H1 (cell line): ENCODE results near the gene ATXN8OS. TPM values are rescaled to one million over a fixed set of nuclear protein-coding genes. Genes with fewer than 3 reads are reported as not detected.

ENCODE experiments used
- CTCF ChIA-PET: fragments of 300-600 bp; sonication (Branson Sonifier 250); formaldehyde crosslinking; loops from one replicate; lab custom pipeline; 2021; ENCODE audit not compliant: partially characterized antibody; lab: Charles Lee
- POLR2A ChIA-PET: fragments of 300-600 bp; sonication (Branson Sonifier 250); formaldehyde crosslinking; loops from one replicate; lab custom pipeline; 2021; ENCODE audit warnings: inconsistent platforms; ENCODE audit not compliant: partially characterized antibody; lab: Charles Lee
- DNase-seq, 2 experiments: peaks; one replicate each; pipeline versions ENCODE4 v3.0.0 to v3.0.0-alpha.2; 2010 to 2022; ENCODE audit warnings: low spot score in 2 of 2, low read depth in 1 of 2, mixed read lengths in 1 of 2
- FAIRE-seq: peaks from 2 replicates; lab custom pipeline; 2011; peaks lifted over from hg19 to GRCh38; lab: Jason Lieb, UNC
- H2AFZ ChIP-seq: 2 replicates; pipeline ENCODE4 v1.8.1; 2012; ENCODE audit warnings: low read length, inconsistent platforms
- H2AK5ac ChIP-seq: 2 replicates; pipeline ENCODE4 v1.6.1; 2013; ENCODE audit warnings: low read depth, low read length
- H2BK120ac ChIP-seq: replicated peaks from 2 replicates; pipeline ENCODE3; 2013; ENCODE audit warnings: low read depth, low read length, inconsistent platforms
- H2BK12ac ChIP-seq: 2 replicates; pipeline ENCODE4 v1.6.1; 2013; ENCODE audit warnings: low read depth, low read length
- H2BK15ac ChIP-seq: 2 replicates; pipeline ENCODE4 v1.6.1; 2013; ENCODE audit warnings: low read length
- H2BK20ac ChIP-seq: 2 replicates; pipeline ENCODE4 v1.6.1; 2013; ENCODE audit warnings: low read length
- H2BK5ac ChIP-seq: 2 replicates; pipeline ENCODE4 v1.6.1; 2013; ENCODE audit warnings: low read depth, low read length
- H3K14ac ChIP-seq: 2 replicates; pipeline ENCODE4 v1.6.1; 2013; ENCODE audit warnings: inconsistent platforms; ENCODE audit not compliant: insufficient read length
- H3K18ac ChIP-seq: 2 replicates; pipeline ENCODE4 v1.6.1; 2013; ENCODE audit warnings: low read length; ENCODE audit errors: extremely low read depth
- H3K23ac ChIP-seq: 2 replicates; pipeline ENCODE4 v1.6.1; 2013; ENCODE audit warnings: inconsistent platforms; ENCODE audit not compliant: insufficient read length
- H3K23me2 ChIP-seq: 2 replicates; pipeline ENCODE4 v1.6.1; 2013; ENCODE audit warnings: low read depth, low read length
- H3K27ac ChIP-seq: 2 replicates; pipeline ENCODE4 v1.6.1; 2011; ENCODE audit warnings: low read depth, low read length, inconsistent platforms
- H3K27me3 ChIP-seq, 4 experiments: replicated peaks in 1 of 4; 1 replicate in 1 of 4; 2 replicates in 3 of 4; pipeline versions ENCODE4 v1.6.1 to v1.8.1; 2011 to 2013; ENCODE audit warnings: low read length in 3 of 4, mild to moderate bottlenecking in 3 of 4, inconsistent platforms in 2 of 4, mixed read lengths in 2 of 4, moderate library complexity in 1 of 4; ENCODE audit not compliant: control insufficient read depth in 3 of 4, insufficient read depth in 3 of 4; ENCODE audit errors: extremely low read depth in 1 of 4
- H3K36me3 ChIP-seq, 4 experiments: 2 replicates each; pipeline versions ENCODE4 v1.6.1 to v1.8.1; 2011 to 2013; ENCODE audit warnings: mild to moderate bottlenecking in 4 of 4, low read length in 3 of 4, moderate library complexity in 2 of 4, control low read depth in 1 of 4, inconsistent platforms in 1 of 4; ENCODE audit not compliant: insufficient read depth in 4 of 4, control insufficient read depth in 2 of 4
- H3K4ac ChIP-seq: replicated peaks from 2 replicates; pipeline ENCODE3; 2013; ENCODE audit warnings: low read length, low read depth, mixed read lengths, inconsistent platforms; ENCODE audit not compliant: insufficient read length
- H3K4me1 ChIP-seq, 4 experiments: replicated peaks in 1 of 4; 1 replicate in 1 of 4; 2 replicates in 3 of 4; pipeline versions ENCODE4 v1.6.1 to v1.8.1; 2011 to 2013; ENCODE audit warnings: low read length in 3 of 4, inconsistent platforms in 2 of 4, mixed read lengths in 1 of 4; ENCODE audit not compliant: insufficient read depth in 4 of 4, control insufficient read depth in 3 of 4
- H3K4me2 ChIP-seq, 2 experiments: 2 replicates each; pipeline versions ENCODE4 v1.6.1 to v1.8.1; 2011 to 2013; ENCODE audit warnings: low read depth in 2 of 2, low read length in 2 of 2, control low read depth in 1 of 2, inconsistent platforms in 1 of 2, mild to moderate bottlenecking in 1 of 2; ENCODE audit not compliant: insufficient read depth in 1 of 2
- H3K4me3 ChIP-seq, 4 experiments: fragments of 200-600, 300-600 bp in 1 of 4; sonication (generic), shearing (Covaris generic), sonication (Bioruptor Twin) in 1 of 4; 2 replicates each; pipeline versions ENCODE4 v1.5.1 to v1.8.1; 2011 to 2016; ENCODE audit warnings: low read length in 4 of 4, low read depth in 3 of 4, control low read depth in 2 of 4, inconsistent platforms in 2 of 4, mild to moderate bottlenecking in 2 of 4, mixed read lengths in 1 of 4, moderate library complexity in 1 of 4; ENCODE audit not compliant: insufficient read depth in 2 of 4; ENCODE audit errors: extremely low read depth in 1 of 4
- H3K56ac ChIP-seq: replicated peaks from 2 replicates; pipeline ENCODE3; 2013; ENCODE audit warnings: low read depth, mild to moderate bottlenecking, mixed read lengths, low read length, inconsistent platforms; ENCODE audit not compliant: insufficient read length
- H3K79me1 ChIP-seq: 2 replicates; pipeline ENCODE4 v1.6.1; 2013; ENCODE audit warnings: low read depth, low read length, control low read depth
- H3K79me2 ChIP-seq, 2 experiments: 2 replicates each; pipeline versions ENCODE4 v1.6.1 to v1.8.1; 2012 to 2013; ENCODE audit warnings: low read length in 2 of 2, mild to moderate bottlenecking in 2 of 2, inconsistent platforms in 1 of 2; ENCODE audit not compliant: insufficient read depth in 2 of 2, control insufficient read depth in 1 of 2
- H3K9ac ChIP-seq, 4 experiments: replicated peaks in 1 of 4; 1 replicate in 1 of 4; 2 replicates in 3 of 4; pipeline versions ENCODE4 v1.6.1 to v1.8.1; 2011 to 2013; ENCODE audit warnings: low read depth in 3 of 4, low read length in 3 of 4, control low read depth in 2 of 4, mild to moderate bottlenecking in 2 of 4, moderate library complexity in 2 of 4, inconsistent platforms in 1 of 4; ENCODE audit errors: extremely low read depth in 1 of 4
- H3K9me3 ChIP-seq, 2 experiments: 2 replicates each; pipeline versions ENCODE4 v1.6.1 to v1.8.1; 2012 to 2013; ENCODE audit warnings: mild to moderate bottlenecking in 2 of 2, moderate library complexity in 2 of 2, control low read depth in 1 of 2, inconsistent platforms in 1 of 2, low read depth in 1 of 2, low read length in 1 of 2, mixed read lengths in 1 of 2; ENCODE audit not compliant: insufficient read depth in 2 of 2
- H4K20me1 ChIP-seq, 2 experiments: replicated peaks in 1 of 2; 2 replicates each; pipeline versions ENCODE3 to v1.8.1; 2011 to 2013; ENCODE audit warnings: inconsistent platforms in 2 of 2, low read length in 2 of 2, mild to moderate bottlenecking in 1 of 2; ENCODE audit not compliant: insufficient read depth in 2 of 2, control insufficient read depth in 1 of 2
- H4K5ac ChIP-seq: 2 replicates; pipeline ENCODE4 v1.6.1; 2013; ENCODE audit warnings: low read length, low read depth, mixed read lengths, inconsistent platforms; ENCODE audit not compliant: insufficient read length
- H4K8ac ChIP-seq: 2 replicates; pipeline ENCODE4 v1.8.0; 2013; ENCODE audit warnings: mild to moderate bottlenecking, moderate library complexity, low read length, inconsistent platforms; ENCODE audit not compliant: insufficient read depth; ENCODE audit errors: extremely low read depth
- H4K91ac ChIP-seq: replicated peaks from 2 replicates; pipeline ENCODE3; 2013; ENCODE audit warnings: low read length, mixed read lengths, inconsistent platforms; ENCODE audit not compliant: insufficient read length
- GABPA ChIP-seq: IDR thresholded peaks from 2 replicates; pipeline ENCODE4 v1.6.1; 2011; ENCODE audit warnings: mild to moderate bottlenecking, low read length, moderate library complexity, borderline replicate concordance; ENCODE audit not compliant: insufficient read depth
- TAF7 ChIP-seq: optimal IDR thresholded peaks from 2 replicates; pipeline ENCODE3; 2011; ENCODE audit warnings: low read depth, mild to moderate bottlenecking, inconsistent platforms, low read length, moderate library complexity, borderline replicate concordance
- WGBS, 2 experiments: shearing (Covaris generic) in 1 of 2; methylation state at CpG; one replicate each; pipeline versions ENCODE4 v1.1.6 to v1.1.7; 2013 to 2015; ENCODE audit warnings: low lambda C conversion rate in 2 of 2, mixed read lengths in 2 of 2, inconsistent platforms in 1 of 2, low coverage in 1 of 2, missing lambda C conversion rate in 1 of 2; ENCODE audit not compliant: insufficient replicate concordance in 2 of 2, insufficient coverage in 1 of 2, insufficient read length in 1 of 2; ENCODE audit errors: extremely low coverage in 1 of 2, missing lambda C conversion rate in 1 of 2; 5-methylcytosine and 5-hydroxymethylcytosine counted together
- polyA plus RNA-seq, 7 experiments: library from polyadenylated mRNA; depleted of rRNA in 3 of 7; stranded (reverse) in 5 of 7; unstranded in 2 of 7; fragments of >200 nt in 5 of 7; fragments of 200-250 nt in 2 of 7; gene quantifications; 1 replicate in 5 of 7; 2 replicates in 1 of 7; 4 replicates in 1 of 7; pipeline versions ENCODE4 v1.2.1 to v1.2.3, GENCODE V29; 2011 to 2013; ENCODE audit warnings: missing spikeins in 2 of 7, mixed read lengths in 2 of 7
- total RNA-seq: library from RNA; stranded (reverse); fragmentation: NEBNext Ultra II Directional; extraction: Animal tissue kit (Norgen Biotek cat#: 25700); gene quantifications from 2 replicates; pipeline ENCODE4 v1.2.1, GENCODE V29; 2021
- TF ChIP-seq, protein P1 (sequence below), 3 experiments: IDR thresholded peaks; 1 replicate in 2 of 3; 2 replicates in 1 of 3; pipeline versions ENCODE4 v1.5.1 to v1.6.1; 2011; ENCODE audit warnings: low read length in 3 of 3, mild to moderate bottlenecking in 3 of 3, inconsistent platforms in 2 of 3, low read depth in 1 of 3, moderate library complexity in 1 of 3; ENCODE audit not compliant: insufficient read depth in 1 of 3; ENCODE audit errors: control extremely low read depth in 1 of 3

The ATXN8OS gene
- total and polyA plus RNA-seq, 2 of the 8 experiments (the other 6 are each of a cell fraction or from before 2014, with no cell fraction given): not detected

DNA sequence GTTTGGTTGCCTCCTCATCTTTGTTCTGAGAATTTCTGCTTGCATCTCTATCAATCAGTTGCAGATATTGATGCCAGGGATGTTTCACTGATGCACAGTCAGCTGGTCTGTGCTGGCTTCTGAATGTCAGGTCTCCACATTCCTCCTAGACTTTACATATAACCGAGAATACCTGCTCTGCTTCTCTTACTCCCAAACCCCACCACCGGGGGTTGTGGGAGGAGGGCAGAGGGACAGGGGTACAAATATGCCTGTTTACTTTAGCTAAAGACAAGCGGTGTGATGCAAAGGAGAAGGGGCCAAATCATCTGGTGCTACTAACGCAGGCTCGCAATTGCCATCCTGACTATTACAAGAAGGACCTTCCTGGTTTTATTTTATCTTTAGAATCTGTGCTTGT is 18.1 kb downstream of the ATXN8OS start:
- Histone ChIP-seq H3K4me2 (no peak overlapping the region), H3K4me1 (0 out of 7 replicates have a peak, but pooled peaks cover 0 to 3% (median 0%) of the 10 kb centered on the region in 4 experiments), H3K56ac (no peak overlapping the region), H3K4ac (no peak overlapping the region), H2BK15ac (no peak overlapping the region), H3K79me2 (no peaks in the 10 kb centered on the region), H4K5ac (no peak overlapping the region), H3K36me3 (no peaks in the 10 kb centered on the region), H3K27me3 (no peaks in the 10 kb centered on the region), H3K23me2 (no peaks in the 10 kb centered on the region), H3K14ac (no peak overlapping the region), H2BK5ac (no peak overlapping the region), H3K4me3 (no peak overlapping the region), H3K23ac (no peak overlapping the region), H3K18ac (no peak overlapping the region), H4K91ac (no peak overlapping the region), H2BK120ac (no peak overlapping the region), H2AFZ (0 out of 2 replicates have a peak overlapping the region, but pooled peaks have one; percentile 3), H3K79me1 (no peaks in the 10 kb centered on the region), H2BK20ac (no peak overlapping the region), H4K8ac (no peak overlapping the region), H2BK12ac (no peak overlapping the region), H2AK5ac (no peak overlapping the region), H3K27ac (no peak overlapping the region), H3K9me3 (no peaks in the 10 kb centered on the region), H4K20me1 (no peaks in the 10 kb centered on the region), H3K9ac (no peak overlapping the region)
- TF ChIP-seq, protein P1, sequence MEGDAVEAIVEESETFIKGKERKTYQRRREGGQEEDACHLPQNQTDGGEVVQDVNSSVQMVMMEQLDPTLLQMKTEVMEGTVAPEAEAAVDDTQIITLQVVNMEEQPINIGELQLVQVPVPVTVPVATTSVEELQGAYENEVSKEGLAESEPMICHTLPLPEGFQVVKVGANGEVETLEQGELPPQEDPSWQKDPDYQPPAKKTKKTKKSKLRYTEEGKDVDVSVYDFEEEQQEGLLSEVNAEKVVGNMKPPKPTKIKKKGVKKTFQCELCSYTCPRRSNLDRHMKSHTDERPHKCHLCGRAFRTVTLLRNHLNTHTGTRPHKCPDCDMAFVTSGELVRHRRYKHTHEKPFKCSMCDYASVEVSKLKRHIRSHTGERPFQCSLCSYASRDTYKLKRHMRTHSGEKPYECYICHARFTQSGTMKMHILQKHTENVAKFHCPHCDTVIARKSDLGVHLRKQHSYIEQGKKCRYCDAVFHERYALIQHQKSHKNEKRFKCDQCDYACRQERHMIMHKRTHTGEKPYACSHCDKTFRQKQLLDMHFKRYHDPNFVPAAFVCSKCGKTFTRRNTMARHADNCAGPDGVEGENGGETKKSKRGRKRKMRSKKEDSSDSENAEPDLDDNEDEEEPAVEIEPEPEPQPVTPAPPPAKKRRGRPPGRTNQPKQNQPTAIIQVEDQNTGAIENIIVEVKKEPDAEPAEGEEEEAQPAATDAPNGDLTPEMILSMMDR (IDR thresholded peaks at IDR 0.05; ENCODE audit: control extremely low read depth in 1 of 3, insufficient read depth in 1 of 3, low read depth in 1 of 3, low read length in 3 of 3): peak in 2 of 3 experiments; percentile 9 to 13; a peak in 2 of 4 replicates
- TF ChIP-seq GABPA (no peak), TAF7 (no peak)
- ChIA-PET CTCF (interaction anchor here (0.6 to 1.3 kb wide), 4 partner anchors 8 to 36 kb away, joined by 3 to 5 read pairs (median 4); no protein-coding TSS in a partner anchor), POLR2A (no interaction called here)
- DNase-seq (peak in 1 of 2 experiments; percentile 47), FAIRE-seq (peak; percentile 42)
- WGBS, 2 experiments: 83% methylated on average over 5 of the region's 5 CpGs; no CpG with 5 or more reads in 1 of the 2 experiments
